ENCODE measurements around the gene TRPM3.

TRPM3 gene

DNA sequence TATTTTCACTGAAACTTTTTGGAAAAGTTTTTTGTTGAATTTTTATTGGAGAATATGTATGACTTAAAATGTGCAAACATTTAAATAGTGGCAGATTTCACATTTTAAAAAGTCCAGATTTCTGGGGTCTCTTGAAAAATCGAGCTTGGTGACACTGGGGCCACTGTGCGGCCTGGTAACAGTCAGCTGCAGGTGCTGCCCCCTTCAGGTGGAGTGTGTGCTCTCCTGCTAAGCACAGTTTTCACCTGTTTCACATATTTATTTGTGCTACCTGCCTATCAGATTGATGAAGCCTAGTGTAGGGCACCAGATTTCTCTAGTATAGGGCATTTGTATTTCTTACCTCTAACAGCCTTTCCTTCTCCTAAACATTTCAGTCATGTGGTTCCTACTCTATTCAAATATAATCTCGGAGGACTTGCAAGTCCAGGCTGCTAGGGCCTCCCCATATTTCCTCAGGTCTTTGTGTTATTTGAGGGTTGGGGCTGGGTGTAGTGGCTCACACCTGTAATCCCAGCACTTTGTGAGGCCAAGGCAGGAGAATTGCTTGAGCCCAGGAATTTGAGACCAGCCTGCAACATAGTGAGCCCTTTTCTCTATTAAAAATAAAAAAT, 611.2 kb downstream of the TRPM3 start:
- Histone ChIP-seq H3K4me3 (ENCODE audit: low read length) (no peak overlapping the region), H3K27ac (ENCODE audit: low read depth, low read length) (no peak overlapping the region), H3K27me3 (ENCODE audit: control insufficient read depth, insufficient read depth, low read length) (no peaks in the 10 kb centered on the region), H3K4me1 (ENCODE audit: control insufficient read depth, insufficient read depth, low read length) (no peaks in the 10 kb centered on the region), H3K9ac (ENCODE audit: low read length) (no peak overlapping the region), H3K36me3 (ENCODE audit: control insufficient read depth, insufficient read depth, low read length) (no peaks in the 10 kb centered on the region)

DNA sequence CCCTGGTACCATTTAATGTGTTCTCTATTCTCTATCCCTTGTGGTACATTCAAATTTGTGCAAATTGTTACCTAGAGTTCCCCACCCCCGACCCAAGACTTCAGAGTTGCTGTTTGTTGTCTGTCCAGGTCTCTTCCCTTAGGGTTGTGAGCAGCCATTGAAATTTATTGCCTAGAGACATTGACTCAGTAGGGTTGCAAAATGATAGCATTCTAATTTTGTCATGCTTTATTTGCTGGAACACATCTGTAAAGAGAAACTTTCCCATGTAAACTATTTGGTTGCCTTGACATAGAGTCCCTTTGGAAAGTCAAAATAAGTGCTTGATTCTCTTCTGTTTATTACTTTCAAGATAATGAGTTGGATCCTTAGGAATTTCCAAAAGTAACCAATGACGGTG, 615.3 kb downstream of the TRPM3 start:
- Histone ChIP-seq H3K4me3 (ENCODE audit: low read length) (no peak overlapping the region), H3K36me3 (ENCODE audit: control insufficient read depth, insufficient read depth, low read length) (no peaks in the 10 kb centered on the region), H3K27me3 (ENCODE audit: control insufficient read depth, insufficient read depth, low read length) (no peaks in the 10 kb centered on the region), H3K4me1 (ENCODE audit: control insufficient read depth, insufficient read depth, low read length) (peaks cover 4% of the 10 kb centered on the region), H3K27ac (ENCODE audit: low read depth, low read length) (no peak overlapping the region), H3K9ac (ENCODE audit: low read length) (no peak overlapping the region)

DNA sequence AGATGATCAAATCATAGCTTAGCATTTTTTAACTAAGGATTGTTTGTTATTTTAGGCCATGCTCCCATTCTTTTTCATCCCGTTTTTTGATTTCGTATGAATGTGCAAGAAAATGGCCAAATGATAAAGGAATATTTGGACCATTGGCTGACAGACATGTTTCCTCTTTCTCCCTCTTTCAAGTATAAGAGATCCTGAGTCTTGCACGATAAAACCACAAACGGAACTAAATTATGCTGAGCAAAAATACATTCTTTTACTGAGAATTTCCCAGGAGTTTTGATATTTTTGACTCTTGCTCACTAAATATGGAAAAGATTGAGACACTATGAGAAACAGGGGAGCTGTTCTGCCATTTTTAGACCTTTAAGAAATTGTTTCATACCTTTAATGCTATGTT, 616.6 kb downstream of the TRPM3 start:
- Histone ChIP-seq H3K36me3 (ENCODE audit: control insufficient read depth, insufficient read depth, low read length) (no peaks in the 10 kb centered on the region), H3K27me3 (ENCODE audit: control insufficient read depth, insufficient read depth, low read length) (no peaks in the 10 kb centered on the region), H3K4me3 (ENCODE audit: low read length) (no peak overlapping the region), H3K27ac (ENCODE audit: low read depth, low read length) (no peak overlapping the region), H3K4me1 (ENCODE audit: control insufficient read depth, insufficient read depth, low read length) (peaks cover 4% of the 10 kb centered on the region), H3K9ac (ENCODE audit: low read length) (no peak overlapping the region)

DNA sequence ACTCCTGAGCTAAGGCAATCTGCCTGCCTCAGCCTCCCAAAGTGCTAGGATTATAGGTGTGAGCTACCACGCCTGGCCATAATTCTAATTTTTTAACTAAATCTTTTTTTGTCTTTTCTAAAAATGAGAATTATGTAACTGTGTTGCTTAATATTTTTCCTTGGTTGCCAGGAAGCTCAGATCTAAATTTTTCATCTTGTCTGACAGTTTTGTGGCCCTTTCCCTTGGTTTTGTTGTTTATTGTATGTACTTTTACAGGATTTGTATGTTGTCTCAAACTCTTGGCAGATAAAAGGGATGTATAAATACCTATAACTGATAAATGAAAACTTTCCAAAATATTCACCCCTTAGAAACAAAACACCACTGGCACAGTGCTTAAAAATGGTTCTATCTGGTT, 618.7 kb downstream of the TRPM3 start:
- no peaks in the 10 kb centered on the region for H3K27me3 ChIP-seq (ENCODE audit: control insufficient read depth, insufficient read depth, low read length)
- H3K4me1 ChIP-seq (ENCODE audit: control insufficient read depth, insufficient read depth, low read length), result peaks cover 4% of the 10 kb centered on the region
- H3K9ac ChIP-seq (ENCODE audit: low read length), result no peak overlapping the region
- no peaks in the 10 kb centered on the region for H3K36me3 ChIP-seq (ENCODE audit: control insufficient read depth, insufficient read depth, low read length)
- no peak overlapping the region for H3K4me3 ChIP-seq (ENCODE audit: low read length)
- H3K27ac ChIP-seq (ENCODE audit: low read depth, low read length), result no peak overlapping the region

DNA sequence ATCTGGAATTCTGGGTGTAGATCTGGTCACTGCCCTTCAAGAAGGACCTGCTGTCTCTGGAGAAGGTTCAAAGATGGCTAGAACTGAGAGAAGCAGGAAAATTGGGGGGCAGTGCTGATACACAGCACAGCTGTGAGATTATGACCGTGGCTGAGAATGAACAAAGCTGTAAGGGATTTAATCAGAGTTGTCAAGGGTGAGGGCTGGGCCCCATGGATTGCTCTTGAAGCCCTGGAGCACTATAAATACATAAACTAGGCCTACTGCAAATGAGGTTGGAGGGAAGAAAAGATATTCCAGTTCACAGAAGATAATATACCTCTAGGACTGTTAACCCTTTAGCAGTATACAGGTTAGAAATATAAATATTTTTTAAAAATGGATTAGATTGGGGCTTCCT, 620.6 kb downstream of the TRPM3 start:
- no peak overlapping the region for H3K27ac ChIP-seq (ENCODE audit: low read depth, low read length)

DNA sequence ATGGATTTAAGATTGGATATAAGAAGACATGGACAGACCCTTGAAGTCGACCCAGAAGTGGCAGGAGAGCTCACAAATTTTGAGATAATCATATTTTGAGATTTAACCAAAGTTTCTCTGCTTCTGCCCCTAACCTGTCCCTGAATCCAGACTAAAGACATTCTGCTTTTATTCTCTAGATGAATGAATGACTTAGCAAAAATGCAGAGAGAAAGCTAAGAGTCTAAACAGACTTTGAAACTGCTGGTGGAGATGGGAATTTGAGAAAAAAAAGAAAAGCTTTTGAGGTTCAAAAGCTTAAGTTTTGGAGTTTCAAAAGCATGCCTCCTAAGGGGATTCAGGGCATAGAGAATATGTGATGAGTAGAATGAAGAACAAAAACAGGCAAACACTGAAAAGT, 621.8 kb downstream of the TRPM3 start:
- H3K27ac ChIP-seq (ENCODE audit: low read depth, low read length), result no peak overlapping the region
- no peaks in the 10 kb centered on the region for H3K36me3 ChIP-seq (ENCODE audit: control insufficient read depth, insufficient read depth, low read length)
- no peak overlapping the region for H3K4me3 ChIP-seq (ENCODE audit: low read length)
- peaks cover 4% of the 10 kb centered on the region for H3K4me1 ChIP-seq (ENCODE audit: control insufficient read depth, insufficient read depth, low read length)
- no peak overlapping the region for H3K9ac ChIP-seq (ENCODE audit: low read length)
- no peaks in the 10 kb centered on the region for H3K27me3 ChIP-seq (ENCODE audit: control insufficient read depth, insufficient read depth, low read length)

More for the DNA sequence above, 620.6 kb downstream of the TRPM3 start:
- peaks cover 4% of the 10 kb centered on the region for H3K4me1 ChIP-seq (ENCODE audit: control insufficient read depth, insufficient read depth, low read length)
- no peak overlapping the region for H3K9ac ChIP-seq (ENCODE audit: low read length)
- H3K36me3 ChIP-seq (ENCODE audit: control insufficient read depth, insufficient read depth, low read length), result no peaks in the 10 kb centered on the region
- no peaks in the 10 kb centered on the region for H3K27me3 ChIP-seq (ENCODE audit: control insufficient read depth, insufficient read depth, low read length)
- no peak overlapping the region for H3K4me3 ChIP-seq (ENCODE audit: low read length)

DNA sequence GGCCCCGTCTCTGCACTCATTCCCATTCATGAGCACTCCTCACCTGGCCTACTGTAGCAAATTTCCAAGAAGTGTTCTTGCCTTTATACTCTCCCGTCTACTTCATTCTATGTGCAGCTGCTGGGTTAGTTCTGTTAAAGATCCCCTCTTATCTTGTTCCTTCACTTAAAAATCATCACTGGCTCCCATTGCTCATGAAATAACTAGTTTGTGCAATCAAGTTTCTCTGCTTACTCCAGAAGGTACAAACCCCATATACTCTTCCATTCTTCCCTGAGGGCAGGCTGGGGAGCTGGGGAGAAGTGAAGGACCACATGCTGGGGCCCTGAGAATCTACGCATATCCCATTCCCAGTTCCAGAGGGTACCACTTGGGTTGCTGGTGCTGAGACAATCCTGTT, 622.6 kb downstream of the TRPM3 start:
- Histone ChIP-seq H3K27ac (ENCODE audit: low read depth, low read length) (no peak overlapping the region), H3K9ac (ENCODE audit: low read length) (no peak overlapping the region), H3K4me1 (ENCODE audit: control insufficient read depth, insufficient read depth, low read length) (peaks cover 4% of the 10 kb centered on the region), H3K27me3 (ENCODE audit: control insufficient read depth, insufficient read depth, low read length) (no peaks in the 10 kb centered on the region), H3K4me3 (ENCODE audit: low read length) (no peak overlapping the region), H3K36me3 (ENCODE audit: control insufficient read depth, insufficient read depth, low read length) (no peaks in the 10 kb centered on the region)

- Histone ChIP-seq H3K27ac (ENCODE audit: low read depth, low read length) (no peak overlapping the region), H3K36me3 (ENCODE audit: control insufficient read depth, insufficient read depth, low read length) (no peaks in the 10 kb centered on the region), H3K4me3 (ENCODE audit: low read length) (no peak overlapping the region), H3K27me3 (ENCODE audit: control insufficient read depth, insufficient read depth, low read length) (no peaks in the 10 kb centered on the region), H3K9ac (ENCODE audit: low read length) (no peak overlapping the region), H3K4me1 (ENCODE audit: control insufficient read depth, insufficient read depth, low read length) (peaks cover 3% of the 10 kb centered on the region)
Measured at GRCh38 chr9:70496244-70496643, 625.2 kb downstream of the TRPM3 start.

DNA sequence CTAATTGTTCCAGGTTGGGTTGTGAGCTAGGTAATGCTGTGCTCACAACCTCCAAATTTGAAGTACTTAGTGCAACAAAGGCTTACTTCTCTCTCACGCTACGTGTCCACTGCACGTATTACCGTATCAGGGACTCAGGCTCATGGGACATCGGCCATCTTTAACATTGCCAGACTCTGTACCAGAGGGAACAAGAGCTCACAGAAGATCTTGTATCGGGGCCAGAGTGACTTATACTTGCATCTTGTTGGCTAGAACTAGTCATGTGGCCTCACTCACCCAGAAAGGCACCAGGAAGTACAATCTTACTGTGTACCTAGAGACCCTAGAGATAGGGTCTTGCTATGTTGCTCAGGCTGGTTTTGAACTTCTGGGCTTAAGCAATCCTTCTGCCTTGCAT, 625.9 kb downstream of the TRPM3 start:
- no peaks in the 10 kb centered on the region for H3K27me3 ChIP-seq (ENCODE audit: control insufficient read depth, insufficient read depth, low read length)
- peaks cover 3% of the 10 kb centered on the region for H3K4me1 ChIP-seq (ENCODE audit: control insufficient read depth, insufficient read depth, low read length)
- H3K27ac ChIP-seq (ENCODE audit: low read depth, low read length), result no peak overlapping the region
- H3K9ac ChIP-seq (ENCODE audit: low read length), result no peak overlapping the region
- H3K36me3 ChIP-seq (ENCODE audit: control insufficient read depth, insufficient read depth, low read length), result no peaks in the 10 kb centered on the region
- no peak overlapping the region for H3K4me3 ChIP-seq (ENCODE audit: low read length)

DNA sequence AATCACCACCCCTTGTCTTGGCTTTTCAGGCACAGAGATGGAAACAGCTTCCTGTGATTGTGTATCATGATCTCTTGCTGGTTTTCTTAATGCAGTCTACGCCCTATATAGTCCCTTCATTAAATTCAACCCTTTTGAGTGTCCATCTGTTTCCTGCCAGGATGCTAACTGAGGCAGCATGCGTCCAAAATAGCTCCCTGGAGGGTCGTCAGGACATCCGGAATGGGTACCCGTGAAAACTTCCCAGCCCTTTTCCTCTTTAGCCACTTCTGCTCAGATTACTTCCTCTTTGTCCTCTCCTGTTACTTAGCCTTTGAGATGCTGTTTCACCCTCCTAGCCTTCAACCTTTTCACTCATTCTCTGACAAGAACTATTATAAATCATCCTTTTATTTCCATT, 627.2 kb downstream of the TRPM3 start:
- H3K4me1 ChIP-seq (ENCODE audit: control insufficient read depth, insufficient read depth, low read length), result peaks cover 3% of the 10 kb centered on the region
- H3K36me3 ChIP-seq (ENCODE audit: control insufficient read depth, insufficient read depth, low read length), result no peaks in the 10 kb centered on the region
- no peak overlapping the region for H3K27ac ChIP-seq (ENCODE audit: low read depth, low read length)
- H3K27me3 ChIP-seq (ENCODE audit: control insufficient read depth, insufficient read depth, low read length), result no peaks in the 10 kb centered on the region
- H3K9ac ChIP-seq (ENCODE audit: low read length), result no peak overlapping the region
- no peak overlapping the region for H3K4me3 ChIP-seq (ENCODE audit: low read length)

DNA sequence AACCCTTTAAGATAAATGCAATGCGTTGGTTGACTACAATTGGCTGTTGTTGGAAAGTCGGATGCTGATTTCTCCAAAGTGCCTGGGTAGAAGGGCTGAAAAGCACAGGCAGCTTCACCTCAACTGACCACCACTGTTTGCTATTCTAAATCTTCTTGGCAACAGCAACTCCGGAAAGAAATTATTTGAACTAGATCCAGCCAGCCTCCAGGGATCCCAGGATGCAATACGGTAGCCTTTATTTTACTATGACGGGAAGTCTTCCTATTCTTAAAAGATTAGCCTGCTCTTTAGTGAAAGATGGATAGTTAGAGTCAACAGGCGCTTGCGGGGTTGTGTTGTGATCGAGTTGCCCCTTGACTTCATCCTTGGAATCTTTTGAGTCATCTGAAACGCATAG, 628.4 kb downstream of the TRPM3 start:
- no peaks in the 10 kb centered on the region for H3K27me3 ChIP-seq (ENCODE audit: control insufficient read depth, insufficient read depth, low read length)
- peaks cover 6% of the 10 kb centered on the region for H3K4me1 ChIP-seq (ENCODE audit: control insufficient read depth, insufficient read depth, low read length)
- H3K9ac ChIP-seq (ENCODE audit: low read length), result no peak overlapping the region
- no peak overlapping the region for H3K4me3 ChIP-seq (ENCODE audit: low read length)
- H3K27ac ChIP-seq (ENCODE audit: low read depth, low read length), result no peak overlapping the region
- no peaks in the 10 kb centered on the region for H3K36me3 ChIP-seq (ENCODE audit: control insufficient read depth, insufficient read depth, low read length)

- H3K27me3 ChIP-seq (ENCODE audit: control insufficient read depth, insufficient read depth, low read length), result no peaks in the 10 kb centered on the region
- H3K4me3 ChIP-seq (ENCODE audit: low read length), result no peak overlapping the region
- no peak overlapping the region for H3K9ac ChIP-seq (ENCODE audit: low read length)
- H3K27ac ChIP-seq (ENCODE audit: low read depth, low read length), result no peak overlapping the region
- H3K4me1 ChIP-seq (ENCODE audit: control insufficient read depth, insufficient read depth, low read length), result peaks cover 6% of the 10 kb centered on the region
- no peaks in the 10 kb centered on the region for H3K36me3 ChIP-seq (ENCODE audit: control insufficient read depth, insufficient read depth, low read length)
Measured at GRCh38 chr9:70492319-70492777, 629.1 kb downstream of the TRPM3 start.

DNA sequence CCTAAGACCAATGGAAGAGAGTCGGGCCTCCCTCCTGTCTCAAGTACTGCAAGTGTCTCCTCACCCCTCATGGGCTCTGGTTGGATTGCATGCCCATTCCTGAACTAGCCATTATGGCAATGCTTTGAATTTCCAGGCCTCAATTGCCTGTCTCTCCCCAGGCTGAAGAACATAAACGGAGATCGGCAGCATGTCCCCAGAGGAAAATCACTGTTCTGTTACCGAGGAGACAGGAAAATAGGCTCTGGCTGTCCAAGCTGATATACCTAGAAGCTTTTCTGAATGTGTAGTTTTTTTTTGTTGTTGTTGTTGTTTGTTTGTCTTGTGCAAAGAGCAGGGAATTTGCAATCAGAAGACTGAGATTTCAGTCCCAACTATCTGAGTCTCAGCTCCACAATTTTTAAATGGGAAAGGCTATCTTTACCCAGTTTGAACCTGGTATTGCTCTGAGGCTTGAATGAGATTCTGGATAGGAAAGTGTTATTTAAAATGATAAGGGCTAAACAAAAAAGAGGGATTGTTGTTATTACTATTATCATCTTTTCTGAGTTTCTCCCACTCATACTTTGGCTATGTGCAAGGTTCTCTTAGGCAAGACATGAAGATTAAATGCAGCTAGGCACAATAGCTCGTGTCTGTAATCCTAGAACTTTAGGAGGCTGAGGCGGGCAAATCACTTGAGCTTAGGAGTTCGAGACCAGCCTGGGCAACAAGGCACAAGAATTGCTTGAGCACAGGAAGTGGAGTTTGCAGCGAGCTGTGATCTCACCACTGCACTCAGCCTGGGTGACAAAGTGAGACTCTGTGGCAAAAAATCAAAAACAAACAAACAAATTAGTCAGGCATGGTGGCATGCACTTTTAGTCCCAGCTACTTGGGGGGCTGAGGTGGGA, 629.7 kb downstream of the TRPM3 start:
- Histone ChIP-seq H3K27ac (ENCODE audit: low read depth, low read length) (no peak overlapping the region), H3K4me3 (ENCODE audit: low read length) (no peak overlapping the region), H3K27me3 (ENCODE audit: control insufficient read depth, insufficient read depth, low read length) (no peaks in the 10 kb centered on the region), H3K4me1 (ENCODE audit: control insufficient read depth, insufficient read depth, low read length) (peaks cover 6% of the 10 kb centered on the region), H3K9ac (ENCODE audit: low read length) (no peak overlapping the region), H3K36me3 (ENCODE audit: control insufficient read depth, insufficient read depth, low read length) (no peaks in the 10 kb centered on the region)

Data from rectal smooth muscle tissue (tissue), 1 donor.